ENCODE data around the gene C15orf62. TPM values are rescaled to one million over a fixed set of nuclear protein-coding genes. Genes with fewer than 3 reads are reported as not detected.

Gene C15orf62
- not detected for total RNA-seq
- polyA plus RNA-seq = under 1 TPM; 0.05 to 0.19 (median 0.07) TPM
- long read RNA-seq, donor 1 = 0 reads
- long read RNA-seq, donor 2, partial matches to known transcripts = 0 of 2 reads
- long read RNA-seq, donor 2, other reads (novel, unspliced or antisense) = 0 of 2 reads

- Histone ChIP-seq H3K4me1 (peaks cover 6% of the 10 kb centered on the region), H3K4me3 (no peak within 1 kb of the TSS), H3K9me3 (no peaks in the 10 kb centered on the region), H3K27me3 (ENCODE audit: insufficient read depth in 3 of 3, low read length in 2 of 3) (no peaks in the 10 kb centered on the region), H3K27ac (peak within 1 kb of the TSS; percentile 36), H3K36me3 (ENCODE audit: insufficient read depth in 1 of 2, low read depth in 1 of 2) (peaks cover 4 to 54% of the 10 kb centered on the region in 2 donors)
- peak in 1 of 2 donors; percentile 43 for DNase-seq
- WGBS, 3 donors = 69 to 75% (median 73%) methylated on average over 25 to 28 of the region's 28 CpGs
- intact Hi-C loops (cut with DNase I) = no loop called here
- TF ChIP-seq CTCF (IDR thresholded peaks at IDR 0.05) = no peak
- ATAC-seq = no peak
Observed at GRCh38 chr15:40769274-40770146, at the start of gene C15orf62. Gene C15orf62 (plus strand): TSS chr15:40769980. CDS start chr15:40770496, 516 bp downstream.

DNA sequence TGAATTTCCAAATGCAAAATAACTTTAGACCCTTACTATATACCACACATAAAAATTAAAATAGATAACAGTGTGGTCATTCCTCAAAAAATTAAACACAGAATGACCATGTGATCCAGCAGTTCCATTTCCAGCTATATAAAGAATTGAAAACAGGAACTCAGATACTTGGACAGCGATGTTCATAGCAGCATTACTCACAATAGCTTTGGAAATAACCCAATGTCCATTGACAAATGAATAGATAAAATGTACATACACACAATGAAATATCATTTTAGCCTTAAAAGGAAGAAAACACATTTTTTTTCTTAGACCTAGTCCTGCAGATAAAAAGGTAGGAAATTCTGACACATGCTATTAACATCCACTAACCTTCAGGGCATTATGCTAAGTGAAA is 48.1 kb upstream of the C15orf62 start:
- Histone ChIP-seq H3K27me3 (ENCODE audit: insufficient read depth in 3 of 3, low read length in 2 of 3) (no peaks in the 10 kb centered on the region), H3K27ac (no peak overlapping the region), H3K36me3 (ENCODE audit: insufficient read depth in 1 of 2, low read depth in 1 of 2) (no peaks in the 10 kb centered on the region), H3K9me3 (no peaks in the 10 kb centered on the region), H3K4me1 (no peaks in the 10 kb centered on the region), H3K4me3 (no peak overlapping the region)
- no peak for ATAC-seq
- WGBS, 3 donors = 80 to 86% (median 86%) methylated on average over 1 of the region's 1 CpG
- intact Hi-C loops (cut with DNase I) = no loop called here
- no peak for TF ChIP-seq CTCF (IDR thresholded peaks at IDR 0.05)
- no peak for DNase-seq

DNA sequence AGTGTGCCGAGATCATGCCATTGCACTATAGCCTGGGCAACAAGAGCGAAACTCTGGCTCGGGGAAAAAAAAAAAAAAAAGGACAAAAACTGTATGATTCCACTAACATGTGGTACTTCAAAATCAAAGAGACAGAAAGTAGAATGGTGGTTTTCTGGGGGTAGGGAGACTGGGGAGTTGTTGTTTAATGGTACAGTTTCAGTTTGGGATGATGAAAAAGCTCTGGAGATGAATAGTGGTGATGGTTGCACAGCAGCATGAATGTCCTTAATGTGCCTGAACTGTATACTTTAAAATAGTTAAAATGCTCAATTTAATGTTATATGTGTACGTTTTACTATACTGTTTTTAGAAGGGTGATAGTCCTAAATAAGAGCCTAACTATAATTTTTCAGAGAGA is 47.4 kb upstream of the C15orf62 start:
- intact Hi-C loops (cut with DNase I) = no loop called here

DNA sequence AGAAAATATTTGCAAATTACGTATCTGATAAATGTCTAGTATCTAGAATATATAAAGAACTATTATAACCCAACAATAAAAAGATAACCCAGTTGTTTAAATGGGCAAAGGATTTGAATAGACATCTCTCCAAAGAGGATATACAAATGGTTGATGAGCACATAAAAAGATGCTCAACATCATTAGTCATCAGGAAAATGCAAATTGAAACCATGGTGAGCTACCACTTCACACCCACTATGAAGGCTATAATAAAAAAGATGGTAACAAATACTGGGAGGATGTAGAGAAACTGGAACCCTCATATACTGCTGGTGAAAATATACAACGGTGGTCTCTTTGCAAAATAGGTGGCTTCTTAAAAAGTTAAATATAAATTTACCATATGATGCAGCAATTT is 46.8 kb upstream of the C15orf62 start:
- no peak for ATAC-seq
- Histone ChIP-seq H3K36me3 (ENCODE audit: insufficient read depth in 1 of 2, low read depth in 1 of 2) (no peaks in the 10 kb centered on the region), H3K4me1 (no peaks in the 10 kb centered on the region), H3K27me3 (ENCODE audit: insufficient read depth in 3 of 3, low read length in 2 of 3) (no peaks in the 10 kb centered on the region), H3K27ac (no peak overlapping the region), H3K9me3 (no peaks in the 10 kb centered on the region), H3K4me3 (no peak overlapping the region)
- intact Hi-C loops (cut with DNase I) = no loop called here
- TF ChIP-seq CTCF (IDR thresholded peaks at IDR 0.05) = no peak
- WGBS, 3 donors = 90 to 94% (median 92%) methylated on average over 2 of the region's 2 CpGs
- no peak for DNase-seq

More for the DNA sequence above, 47.4 kb upstream of the C15orf62 start:
- no peak for DNase-seq
- 89 to 94% (median 89%) methylated on average over 4 of the region's 4 CpGs for WGBS, 3 donors
- H3K4me3 ChIP-seq = no peak overlapping the region
- no peak overlapping the region for H3K27ac ChIP-seq
- H3K9me3 ChIP-seq = no peaks in the 10 kb centered on the region
- H3K4me1 ChIP-seq = no peaks in the 10 kb centered on the region
- no peaks in the 10 kb centered on the region for H3K27me3 ChIP-seq (ENCODE audit: insufficient read depth in 3 of 3, low read length in 2 of 3)
- TF ChIP-seq CTCF (IDR thresholded peaks at IDR 0.05) = no peak
- no peak for ATAC-seq
- no peaks in the 10 kb centered on the region for H3K36me3 ChIP-seq (ENCODE audit: insufficient read depth in 1 of 2, low read depth in 1 of 2)

Measured in psoas muscle (tissue), 8 donors.